Measurements from ENCODE around the gene SNF8. TPM values are rescaled to one million over a fixed set of nuclear protein-coding genes. Genes with fewer than 3 reads are reported as not detected.

SNF8 gene
- total and polyA plus RNA-seq, 7 donors: 69.7 to 188 (median 96.7) TPM

DNA sequence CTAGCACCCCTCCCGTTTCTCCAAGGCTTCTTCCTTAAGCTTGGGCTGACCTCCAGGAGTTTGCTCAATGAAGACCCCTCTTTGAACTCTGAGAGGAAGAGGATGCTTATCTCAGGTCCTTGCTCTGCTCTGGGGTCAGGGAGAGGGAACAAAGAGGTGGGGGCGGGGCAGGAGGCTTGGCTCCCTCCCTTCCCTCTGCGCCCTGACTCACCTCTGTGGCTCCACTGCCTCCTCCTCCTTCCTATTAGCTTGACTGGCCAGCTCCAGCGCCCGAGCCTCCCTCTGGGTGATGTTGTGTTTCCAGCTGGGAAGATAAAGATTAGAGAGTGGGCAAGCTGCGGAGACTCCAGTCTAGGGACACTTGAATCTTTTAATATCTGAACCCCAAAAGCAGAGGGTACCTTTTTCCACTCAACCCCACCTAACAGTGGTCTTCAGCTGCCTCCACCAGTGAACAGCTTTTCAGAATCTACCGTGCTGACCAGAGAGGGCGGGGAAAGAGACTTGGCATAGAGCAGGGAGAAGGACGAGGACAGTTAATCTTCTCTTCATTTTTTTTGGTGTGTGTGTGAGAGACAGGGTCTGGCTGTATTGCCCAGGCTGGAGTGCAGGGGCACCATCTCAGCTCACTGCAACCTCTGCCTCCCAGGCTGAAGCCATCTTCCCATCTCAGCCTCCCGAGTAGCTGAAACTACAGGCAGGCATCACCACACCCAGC, 17.0 kb upstream of the SNF8 start:
- H3K4me3 ChIP-seq: no peak overlapping the region
- TF ChIP-seq, protein P1, sequence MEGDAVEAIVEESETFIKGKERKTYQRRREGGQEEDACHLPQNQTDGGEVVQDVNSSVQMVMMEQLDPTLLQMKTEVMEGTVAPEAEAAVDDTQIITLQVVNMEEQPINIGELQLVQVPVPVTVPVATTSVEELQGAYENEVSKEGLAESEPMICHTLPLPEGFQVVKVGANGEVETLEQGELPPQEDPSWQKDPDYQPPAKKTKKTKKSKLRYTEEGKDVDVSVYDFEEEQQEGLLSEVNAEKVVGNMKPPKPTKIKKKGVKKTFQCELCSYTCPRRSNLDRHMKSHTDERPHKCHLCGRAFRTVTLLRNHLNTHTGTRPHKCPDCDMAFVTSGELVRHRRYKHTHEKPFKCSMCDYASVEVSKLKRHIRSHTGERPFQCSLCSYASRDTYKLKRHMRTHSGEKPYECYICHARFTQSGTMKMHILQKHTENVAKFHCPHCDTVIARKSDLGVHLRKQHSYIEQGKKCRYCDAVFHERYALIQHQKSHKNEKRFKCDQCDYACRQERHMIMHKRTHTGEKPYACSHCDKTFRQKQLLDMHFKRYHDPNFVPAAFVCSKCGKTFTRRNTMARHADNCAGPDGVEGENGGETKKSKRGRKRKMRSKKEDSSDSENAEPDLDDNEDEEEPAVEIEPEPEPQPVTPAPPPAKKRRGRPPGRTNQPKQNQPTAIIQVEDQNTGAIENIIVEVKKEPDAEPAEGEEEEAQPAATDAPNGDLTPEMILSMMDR (IDR thresholded peaks at IDR 0.05): no peak
- intact Hi-C loops (cut with DNase I): no loop called here
- ATAC-seq (no peak), DNase-seq (no peak)
- no peak overlapping the region for H3K27ac ChIP-seq
- H3K4me1 ChIP-seq: no peaks in the 10 kb centered on the region
- WGBS, 3 donors: 24 to 41% (median 29%) methylated on average over 10 of the region's 10 CpGs
- H3K36me3 ChIP-seq (ENCODE audit: insufficient read depth in 1 of 2, low read depth in 1 of 2): no peaks in the 10 kb centered on the region
- H3K27me3 ChIP-seq (ENCODE audit: insufficient read depth in 3 of 3, low read length in 2 of 3): peaks cover 0 to 58% (median 4%) of the 10 kb centered on the region in 3 donors
- H3K9me3 ChIP-seq: no peaks in the 10 kb centered on the region

- intact Hi-C loops (cut with DNase I): no loop called here
- Histone ChIP-seq H3K4me1 (no peaks in the 10 kb centered on the region), H3K27ac (no peak overlapping the region), H3K27me3 (ENCODE audit: insufficient read depth in 3 of 3, low read length in 2 of 3) (peaks cover 0 to 58% (median 4%) of the 10 kb centered on the region in 3 donors), H3K4me3 (no peak overlapping the region), H3K9me3 (no peaks in the 10 kb centered on the region), H3K36me3 (ENCODE audit: insufficient read depth in 1 of 2, low read depth in 1 of 2) (no peaks in the 10 kb centered on the region)
- no peak for DNase-seq
- no peak for ATAC-seq
- 16 to 30% (median 28%) methylated on average over 11 of the region's 11 CpGs for WGBS, 3 donors
- TF ChIP-seq, protein P1 (IDR thresholded peaks at IDR 0.05): no peak
Measured at GRCh38 chr17:48960834-48961515, 16.3 kb upstream of the SNF8 start.

DNA sequence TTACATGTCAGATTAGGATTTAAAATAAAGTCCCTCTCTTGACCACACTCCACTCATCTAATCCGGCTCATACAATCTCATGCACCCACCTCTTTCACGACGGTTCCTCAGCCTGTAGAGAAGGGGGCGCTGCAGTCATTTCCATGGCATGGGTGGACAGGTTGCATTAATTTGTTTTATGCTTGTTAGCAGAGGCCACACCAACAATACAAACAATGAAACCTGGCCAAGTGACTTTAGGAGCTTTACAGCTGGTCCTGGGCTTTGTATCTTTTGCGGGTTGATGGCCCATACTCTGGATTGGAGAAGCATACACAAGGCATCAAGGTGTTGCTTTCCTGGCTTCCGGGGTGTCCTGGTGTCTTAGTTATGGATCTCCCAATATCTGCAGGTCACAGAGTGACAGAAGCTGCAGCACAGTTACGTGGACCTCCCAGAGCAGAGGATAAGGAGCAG, 9.7 kb upstream of the SNF8 start:
- Histone ChIP-seq H3K4me1 (no peaks in the 10 kb centered on the region), H3K4me3 (no peak overlapping the region), H3K36me3 (ENCODE audit: insufficient read depth in 1 of 2, low read depth in 1 of 2) (no peaks in the 10 kb centered on the region), H3K27me3 (ENCODE audit: insufficient read depth in 3 of 3, low read length in 2 of 3) (peaks cover 0 to 57% (median 0%) of the 10 kb centered on the region in 3 donors), H3K9me3 (no peaks in the 10 kb centered on the region), H3K27ac (no peak overlapping the region)
- WGBS, 3 donors: 30 to 40% (median 38%) methylated on average over 7 of the region's 7 CpGs
- TF ChIP-seq, protein P1 (IDR thresholded peaks at IDR 0.05): no peak
- ATAC-seq (no peak), DNase-seq (no peak)
- intact Hi-C loops (cut with DNase I): no loop called here

DNA sequence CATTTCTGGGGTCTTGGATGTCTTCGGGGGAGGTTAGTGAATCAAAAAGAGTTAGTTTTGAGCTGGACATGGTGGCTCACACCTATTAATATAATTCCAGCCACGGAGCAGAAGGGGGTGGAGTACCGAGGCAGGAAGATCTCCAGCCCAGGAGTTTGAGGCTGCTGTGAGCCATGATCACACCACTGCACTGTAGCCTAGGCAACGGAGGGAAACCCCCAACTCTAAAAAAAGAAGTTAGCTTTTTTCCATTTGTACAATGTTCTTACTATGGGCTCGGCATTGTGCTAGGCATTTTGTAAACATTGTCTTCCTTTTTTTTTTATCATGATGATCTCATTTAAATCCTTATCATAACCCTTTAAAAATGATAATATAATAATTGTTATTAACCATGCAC, 8.3 kb upstream of the SNF8 start:
- WGBS, 3 donors: 21 to 29% (median 28%) methylated on average over 5 of the region's 5 CpGs
- DNase-seq (no peak), ATAC-seq (no peak)
- intact Hi-C loops (cut with DNase I): no loop called here
- Histone ChIP-seq H3K9me3 (no peaks in the 10 kb centered on the region), H3K27me3 (ENCODE audit: insufficient read depth in 3 of 3, low read length in 2 of 3) (peaks cover 0 to 45% (median 0%) of the 10 kb centered on the region in 3 donors), H3K4me1 (no peaks in the 10 kb centered on the region), H3K36me3 (ENCODE audit: insufficient read depth in 1 of 2, low read depth in 1 of 2) (no peaks in the 10 kb centered on the region), H3K27ac (no peak overlapping the region), H3K4me3 (no peak overlapping the region)
- TF ChIP-seq, protein P1 (IDR thresholded peaks at IDR 0.05): no peak

Data from psoas muscle (tissue), 8 donors.